ENCODE measurements around the gene TERT. TPM values are rescaled to one million over a fixed set of nuclear protein-coding genes. Genes with fewer than 3 reads are reported as not detected.

TERT gene
- total RNA-seq, 2 donors from 2014 or later: not detected

GRCh38 chr5:1294206-1294834, 548 bp downstream of the TERT start:
- Histone ChIP-seq H3K27me3 (peaks cover 0 to 12% of the 10 kb centered on the region in 2 donors), H3K36me3 (replicated peaks in 1 of 2; ENCODE audit: insufficient read depth in 1 of 2, low read depth in 2 of 2) (no peaks in the 10 kb centered on the region), H3K4me3 (no peak overlapping the region), H3K9me3 (no peaks in the 10 kb centered on the region), H3K4me1 (peaks cover 10% of the 10 kb centered on the region), H3K27ac (no peak overlapping the region)
- DNase-seq (no peak), ATAC-seq (no peak)
- 23% methylated on average over 49 of the region's 69 CpGs; no CpG with 5 or more reads in 1 of the 2 donors for WGBS, 2 donors
- intact Hi-C loops (cut with DNase I): no loop called here
- TF ChIP-seq, protein P1, sequence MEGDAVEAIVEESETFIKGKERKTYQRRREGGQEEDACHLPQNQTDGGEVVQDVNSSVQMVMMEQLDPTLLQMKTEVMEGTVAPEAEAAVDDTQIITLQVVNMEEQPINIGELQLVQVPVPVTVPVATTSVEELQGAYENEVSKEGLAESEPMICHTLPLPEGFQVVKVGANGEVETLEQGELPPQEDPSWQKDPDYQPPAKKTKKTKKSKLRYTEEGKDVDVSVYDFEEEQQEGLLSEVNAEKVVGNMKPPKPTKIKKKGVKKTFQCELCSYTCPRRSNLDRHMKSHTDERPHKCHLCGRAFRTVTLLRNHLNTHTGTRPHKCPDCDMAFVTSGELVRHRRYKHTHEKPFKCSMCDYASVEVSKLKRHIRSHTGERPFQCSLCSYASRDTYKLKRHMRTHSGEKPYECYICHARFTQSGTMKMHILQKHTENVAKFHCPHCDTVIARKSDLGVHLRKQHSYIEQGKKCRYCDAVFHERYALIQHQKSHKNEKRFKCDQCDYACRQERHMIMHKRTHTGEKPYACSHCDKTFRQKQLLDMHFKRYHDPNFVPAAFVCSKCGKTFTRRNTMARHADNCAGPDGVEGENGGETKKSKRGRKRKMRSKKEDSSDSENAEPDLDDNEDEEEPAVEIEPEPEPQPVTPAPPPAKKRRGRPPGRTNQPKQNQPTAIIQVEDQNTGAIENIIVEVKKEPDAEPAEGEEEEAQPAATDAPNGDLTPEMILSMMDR (IDR thresholded peaks at IDR 0.05): no peak
- TF ChIP-seq POLR2A (IDR thresholded peaks at IDR 0.05): no peak

DNA sequence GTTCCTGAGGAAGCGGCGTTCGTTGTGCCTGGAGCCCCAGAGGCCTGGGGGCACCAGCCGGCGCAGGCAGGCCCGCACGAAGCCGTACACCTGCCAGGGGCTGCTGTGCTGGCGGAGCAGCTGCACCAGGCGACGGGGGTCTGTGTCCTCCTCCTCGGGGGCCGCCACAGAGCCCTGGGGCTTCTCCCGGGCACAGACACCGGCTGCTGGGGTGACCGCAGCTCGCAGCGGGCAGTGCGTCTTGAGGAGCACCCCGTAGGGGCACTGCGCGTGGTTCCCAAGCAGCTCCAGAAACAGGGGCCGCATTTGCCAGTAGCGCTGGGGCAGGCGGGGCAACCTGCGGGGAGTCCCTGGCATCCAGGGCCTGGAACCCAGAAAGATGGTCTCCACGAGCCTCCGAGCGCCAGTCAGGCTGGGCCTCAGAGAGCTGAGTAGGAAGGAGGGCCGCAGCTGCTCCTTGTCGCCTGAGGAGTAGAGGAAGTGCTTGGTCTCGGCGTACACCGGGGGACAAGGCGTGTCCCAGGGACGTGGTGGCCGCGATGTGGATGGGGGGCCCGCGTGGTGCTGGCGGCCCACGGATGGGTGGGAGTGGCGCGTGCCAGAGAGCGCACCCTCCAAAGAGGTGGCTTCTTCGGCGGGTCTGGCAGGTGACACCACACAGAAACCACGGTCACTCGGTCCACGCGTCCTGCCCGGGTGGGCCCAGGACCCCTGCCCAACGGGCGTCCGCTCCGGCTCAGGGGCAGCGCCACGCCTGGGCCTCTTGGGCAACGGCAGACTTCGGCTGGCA, 1.3 kb downstream of the TERT start:
- Histone ChIP-seq H3K27ac (no peak overlapping the region), H3K36me3 (replicated peaks in 1 of 2; ENCODE audit: insufficient read depth in 1 of 2, low read depth in 2 of 2) (no peaks in the 10 kb centered on the region), H3K4me3 (no peak overlapping the region), H3K4me1 (peaks cover 10% of the 10 kb centered on the region), H3K27me3 (peaks cover 0 to 12% of the 10 kb centered on the region in 2 donors), H3K9me3 (no peaks in the 10 kb centered on the region)
- TF ChIP-seq, protein P1 (IDR thresholded peaks at IDR 0.05): no peak
- no peak for TF ChIP-seq POLR2A (IDR thresholded peaks at IDR 0.05)
- WGBS, 2 donors: 87 to 88% methylated on average over 27 to 50 of the region's 60 CpGs
- ATAC-seq: no peak
- DNase-seq: no peak
- intact Hi-C loops (cut with DNase I): no loop called here

DNA sequence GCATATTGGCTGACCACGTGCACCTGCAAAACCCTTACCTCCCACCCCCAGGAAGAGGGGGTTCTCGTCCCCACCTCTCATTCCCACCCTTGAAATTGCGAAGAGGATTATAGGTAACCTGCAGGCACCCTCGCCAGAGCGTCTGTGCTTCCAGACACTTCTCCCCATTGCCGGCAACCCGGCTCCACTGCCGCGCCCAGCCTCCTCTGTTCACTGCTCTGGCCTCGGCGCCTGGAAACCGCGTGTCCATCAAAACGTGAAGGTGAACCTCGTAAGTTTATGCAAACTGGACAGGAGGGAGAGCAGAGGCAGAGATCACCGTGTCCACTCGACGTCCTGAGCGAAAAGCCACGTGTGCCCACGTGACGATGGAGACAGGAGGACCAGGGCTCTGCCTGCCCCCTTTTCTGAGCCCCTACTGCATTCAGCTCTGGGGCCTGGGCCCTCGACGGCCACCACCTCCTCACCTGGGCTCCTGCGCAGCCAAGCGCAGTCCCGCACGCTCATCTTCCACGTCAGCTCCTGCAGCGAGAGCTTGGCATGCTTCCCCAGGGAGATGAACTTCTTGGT, 1.9 kb downstream of the TERT start:
- WGBS, 2 donors: 74 to 80% methylated on average over 29 to 30 of the region's 30 CpGs
- DNase-seq (no peak), ATAC-seq (no peak)
- no peak for TF ChIP-seq POLR2A (IDR thresholded peaks at IDR 0.05)
- TF ChIP-seq, protein P1 (IDR thresholded peaks at IDR 0.05): no peak
- H3K4me1 ChIP-seq: peaks cover 10% of the 10 kb centered on the region
- H3K9me3 ChIP-seq: no peaks in the 10 kb centered on the region
- no peak overlapping the region for H3K4me3 ChIP-seq
- no peak overlapping the region for H3K27ac ChIP-seq
- H3K27me3 ChIP-seq: peaks cover 0 to 12% of the 10 kb centered on the region in 2 donors
- intact Hi-C loops (cut with DNase I): no loop called here
- H3K36me3 ChIP-seq (replicated peaks in 1 of 2; ENCODE audit: insufficient read depth in 1 of 2, low read depth in 2 of 2): no peaks in the 10 kb centered on the region

GRCh38 chr5:1292139-1292538, 2.7 kb downstream of the TERT start:
- Histone ChIP-seq H3K27ac (no peak overlapping the region), H3K27me3 (peaks cover 0 to 12% of the 10 kb centered on the region in 2 donors), H3K9me3 (no peaks in the 10 kb centered on the region), H3K4me1 (peaks cover 10% of the 10 kb centered on the region), H3K36me3 (replicated peaks in 1 of 2; ENCODE audit: insufficient read depth in 1 of 2, low read depth in 2 of 2) (no peaks in the 10 kb centered on the region), H3K4me3 (no peak overlapping the region)
- DNase-seq: no peak
- ATAC-seq: no peak
- intact Hi-C loops (cut with DNase I): no loop called here
- WGBS, 2 donors: 55 to 68% methylated on average over 6 of the region's 6 CpGs
- TF ChIP-seq, protein P1 (IDR thresholded peaks at IDR 0.05): no peak
- no peak for TF ChIP-seq POLR2A (IDR thresholded peaks at IDR 0.05)

Data from body of pancreas (tissue), 4 donors.